Trophoblast cell (in vitro differentiated cells and primary cell): ENCODE results near the gene MPP1.

Source experiments
- DNase-seq, 2 donors: peaks; one replicate each; pipeline ENCODE4 v3.0.0-alpha.2; 2016
- H2AFZ ChIP-seq: 2 replicates; pipeline ENCODE4 v1.6.1; 2013; ENCODE audit warnings: low read length, moderate library complexity, mild to moderate bottlenecking; ENCODE audit not compliant: insufficient read depth, poor library complexity
- H2AK5ac ChIP-seq: 2 replicates; pipeline ENCODE4 v1.6.1; 2013; ENCODE audit warnings: mild to moderate bottlenecking, low read length
- H2BK120ac ChIP-seq: 2 replicates; pipeline ENCODE4 v1.6.1; 2013; ENCODE audit warnings: low read length, mild to moderate bottlenecking, moderate library complexity; ENCODE audit not compliant: insufficient read depth, poor library complexity
- H2BK12ac ChIP-seq: 2 replicates; pipeline ENCODE4 v1.6.1; 2013; ENCODE audit warnings: mild to moderate bottlenecking, low read length, moderate library complexity
- H2BK5ac ChIP-seq: 2 replicates; pipeline ENCODE4 v1.6.1; 2013; ENCODE audit warnings: low read length, low read depth, moderate library complexity, mild to moderate bottlenecking; ENCODE audit not compliant: poor library complexity
- H3K14ac ChIP-seq: 2 replicates; pipeline ENCODE4 v1.6.1; 2013; ENCODE audit warnings: mild to moderate bottlenecking, low read length
- H3K18ac ChIP-seq: 2 replicates; pipeline ENCODE4 v1.6.1; 2013; ENCODE audit warnings: mild to moderate bottlenecking, low read length
- H3K23ac ChIP-seq: 2 replicates; pipeline ENCODE4 v1.6.1; 2013; ENCODE audit warnings: low read length
- H3K27ac ChIP-seq: 2 replicates; pipeline ENCODE4 v1.5.1; 2013; ENCODE audit warnings: low read depth, mild to moderate bottlenecking, inconsistent platforms, low read length, moderate library complexity
- H3K27me3 ChIP-seq: 2 replicates; pipeline ENCODE4 v1.6.1; 2013; ENCODE audit warnings: inconsistent platforms, mild to moderate bottlenecking, low read length, moderate library complexity; ENCODE audit not compliant: insufficient read depth
- H3K36me3 ChIP-seq, 2 experiments: 1 replicate in 1 of 2; 2 replicates in 1 of 2; pipeline ENCODE4 v1.6.1; 2013; ENCODE audit warnings: low read length in 2 of 2, mild to moderate bottlenecking in 2 of 2, moderate library complexity in 1 of 2; ENCODE audit not compliant: insufficient read depth in 2 of 2, control insufficient read depth in 1 of 2
- H3K4ac ChIP-seq: 2 replicates; pipeline ENCODE4 v1.6.1; 2013; ENCODE audit warnings: low read depth, mild to moderate bottlenecking, low read length, moderate library complexity
- H3K4me1 ChIP-seq, 2 experiments: 1 replicate in 1 of 2; 2 replicates in 1 of 2; pipeline ENCODE4 v1.6.1; 2013; ENCODE audit warnings: low read length in 2 of 2, mild to moderate bottlenecking in 2 of 2, moderate library complexity in 1 of 2; ENCODE audit not compliant: insufficient read depth in 2 of 2, control insufficient read depth in 1 of 2
- H3K4me2 ChIP-seq: 2 replicates; pipeline ENCODE4 v1.6.1; 2013; ENCODE audit warnings: inconsistent platforms, mild to moderate bottlenecking, low read length, moderate library complexity
- H3K4me3 ChIP-seq: 2 replicates; pipeline ENCODE4 v1.5.1; 2013; ENCODE audit warnings: mild to moderate bottlenecking, low read depth, low read length, inconsistent platforms
- H3K79me1 ChIP-seq: one replicate; pipeline ENCODE4 v1.6.1; 2013; ENCODE audit warnings: low read length
- H3K79me2 ChIP-seq: 2 replicates; pipeline ENCODE4 v1.6.1; 2013; ENCODE audit warnings: low read length, mild to moderate bottlenecking; ENCODE audit not compliant: control insufficient read depth, insufficient read depth, poor library complexity
- H3K9ac ChIP-seq: 2 replicates; pipeline ENCODE4 v1.6.1; 2013; ENCODE audit warnings: mild to moderate bottlenecking, low read length
- H3K9me3 ChIP-seq: 2 replicates; pipeline ENCODE4 v1.6.1; 2013; ENCODE audit warnings: low read depth, mild to moderate bottlenecking, control low read depth, inconsistent platforms, low read length; ENCODE audit not compliant: insufficient read depth
- H4K12ac ChIP-seq: 2 replicates; pipeline ENCODE4 v1.6.1; 2013; ENCODE audit warnings: low read depth, mild to moderate bottlenecking, low read length, moderate library complexity
- H4K8ac ChIP-seq: 2 replicates; pipeline ENCODE4 v1.6.1; 2013; ENCODE audit warnings: low read depth, mild to moderate bottlenecking, low read length, moderate library complexity
- H4K91ac ChIP-seq: one replicate; pipeline ENCODE4 v1.6.1; 2013; ENCODE audit warnings: low read depth, mild to moderate bottlenecking, low read length, moderate library complexity
- WGBS: extraction: QIAGEN DNeasy Blood & Tissue Kit; methylation state at CpG from one replicate; pipeline ENCODE4 v1.1.7; 2013; ENCODE audit warnings: missing lambda C conversion rate; ENCODE audit not compliant: insufficient read length, insufficient coverage; ENCODE audit errors: extremely low coverage; 5-methylcytosine and 5-hydroxymethylcytosine counted together

MPP1 gene

DNA sequence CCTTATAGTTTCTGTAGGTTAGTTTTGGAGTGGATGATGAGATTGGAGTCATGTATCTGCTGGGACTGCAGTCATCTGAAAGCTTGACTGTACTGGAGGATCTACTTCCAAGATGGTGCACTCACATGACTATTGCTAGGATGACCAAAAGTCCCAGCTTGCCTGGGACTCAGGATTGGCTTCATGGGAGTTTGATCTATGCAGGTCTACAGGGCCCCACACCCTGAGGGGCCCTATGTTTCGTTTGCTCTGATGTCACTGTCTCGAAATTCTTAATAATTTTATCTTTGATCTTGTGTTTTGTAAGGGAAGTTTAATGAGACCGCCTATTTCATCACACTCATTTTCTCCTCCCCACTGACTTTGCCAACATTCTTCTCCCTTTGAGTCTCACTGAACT, 29.3 kb upstream of the MPP1 start, which contains the start of gene SMIM9:
Gene SMIM9 (minus strand): TSS at position 101 of the 400 bp plus-strand sequence. CDS start 3,806 bp downstream, outside the sequence.
- H4K12ac ChIP-seq, result no peak within 1 kb of the TSS
- no peak within 1 kb of the TSS for H4K91ac ChIP-seq
- no peak within 1 kb of the TSS for H2AFZ ChIP-seq
- H2AK5ac ChIP-seq, result no peak within 1 kb of the TSS
- WGBS, result no CpG with 5 or more reads among the region's 3 CpGs
- H3K9ac ChIP-seq, result no peak within 1 kb of the TSS
- H3K4me1 ChIP-seq, result no peaks in the 10 kb centered on the region
- no peaks in the 10 kb centered on the region for H3K79me2 ChIP-seq
- H3K4me3 ChIP-seq, result no peak within 1 kb of the TSS
- H3K4me2 ChIP-seq, result no peak within 1 kb of the TSS
- H2BK5ac ChIP-seq, result no peak within 1 kb of the TSS
- DNase-seq, result no peak
- H3K23ac ChIP-seq, result no peak within 1 kb of the TSS
- H3K27ac ChIP-seq, result no peak within 1 kb of the TSS
- no peak within 1 kb of the TSS for H3K18ac ChIP-seq
- no peaks in the 10 kb centered on the region for H3K27me3 ChIP-seq
- no peak within 1 kb of the TSS for H4K8ac ChIP-seq
- H2BK12ac ChIP-seq, result no peak within 1 kb of the TSS
- no peaks in the 10 kb centered on the region for H3K79me1 ChIP-seq
- no peaks in the 10 kb centered on the region for H3K36me3 ChIP-seq
- no peak within 1 kb of the TSS for H3K4ac ChIP-seq
- no peaks in the 10 kb centered on the region for H3K9me3 ChIP-seq
- no peak within 1 kb of the TSS for H3K14ac ChIP-seq
- no peak within 1 kb of the TSS for H2BK120ac ChIP-seq

- Histone ChIP-seq H3K4me1 (no peaks in the 10 kb centered on the region), H3K27ac (no peak overlapping the region), H4K91ac (no peak overlapping the region), H3K79me1 (no peaks in the 10 kb centered on the region), H3K23ac (no peak overlapping the region), H4K12ac (no peak overlapping the region), H2AFZ (no peak overlapping the region), H3K9me3 (no peaks in the 10 kb centered on the region), H3K4me3 (no peak overlapping the region), H2BK120ac (no peak overlapping the region), H3K36me3 (no peaks in the 10 kb centered on the region), H3K18ac (no peak overlapping the region), H3K4me2 (no peak overlapping the region), H3K9ac (no peak overlapping the region), H2BK5ac (no peak overlapping the region), H3K79me2 (no peaks in the 10 kb centered on the region), H3K27me3 (no peaks in the 10 kb centered on the region), H4K8ac (no peak overlapping the region), H2BK12ac (no peak overlapping the region), H3K4ac (no peak overlapping the region), H2AK5ac (no peak overlapping the region), H3K14ac (no peak overlapping the region)
- no peak for DNase-seq
- no CpG with 5 or more reads among the region's 3 CpGs for WGBS
Observed at GRCh38 chrX:154833746-154834274, 28.5 kb upstream of the MPP1 start.

GRCh38 chrX:154829926-154830442, 24.7 kb upstream of the MPP1 start:
- Histone ChIP-seq H2AFZ (no peak overlapping the region), H3K27ac (no peak overlapping the region), H2AK5ac (no peak overlapping the region), H4K8ac (no peak overlapping the region), H3K4me1 (no peaks in the 10 kb centered on the region), H3K9ac (no peak overlapping the region), H3K79me1 (no peaks in the 10 kb centered on the region), H3K18ac (no peak overlapping the region), H4K12ac (no peak overlapping the region), H2BK120ac (no peak overlapping the region), H3K23ac (no peak overlapping the region), H3K4me3 (no peak overlapping the region), H3K27me3 (no peaks in the 10 kb centered on the region), H3K9me3 (no peaks in the 10 kb centered on the region), H3K4ac (no peak overlapping the region), H3K79me2 (no peaks in the 10 kb centered on the region), H3K14ac (no peak overlapping the region), H3K4me2 (no peak overlapping the region), H2BK12ac (no peak overlapping the region), H3K36me3 (no peaks in the 10 kb centered on the region), H2BK5ac (no peak overlapping the region), H4K91ac (no peak overlapping the region)
- no CpG with 5 or more reads among the region's 1 CpG for WGBS
- DNase-seq, result no peak

- Histone ChIP-seq H3K4me3 (no peak overlapping the region), H3K4me1 (no peaks in the 10 kb centered on the region), H2BK120ac (no peak overlapping the region), H2AK5ac (no peak overlapping the region), H3K4me2 (no peak overlapping the region), H3K36me3 (no peaks in the 10 kb centered on the region), H4K91ac (no peak overlapping the region), H3K9ac (no peak overlapping the region), H3K79me2 (no peaks in the 10 kb centered on the region), H3K27ac (no peak overlapping the region), H3K23ac (no peak overlapping the region), H3K14ac (no peak overlapping the region), H3K9me3 (no peaks in the 10 kb centered on the region), H3K27me3 (no peaks in the 10 kb centered on the region), H2BK12ac (no peak overlapping the region), H2AFZ (no peak overlapping the region), H4K8ac (no peak overlapping the region), H3K18ac (no peak overlapping the region), H3K79me1 (no peaks in the 10 kb centered on the region), H2BK5ac (no peak overlapping the region), H3K4ac (no peak overlapping the region), H4K12ac (no peak overlapping the region)
- no peak for DNase-seq
Observed at GRCh38 chrX:154829134-154829533, 23.8 kb upstream of the MPP1 start.
